HepG2 (cell line): ENCODE results near the gene UGCG. TPM values are rescaled to one million over a fixed set of nuclear protein-coding genes. Genes with fewer than 3 reads are reported as not detected.

Experiments
- ATAC-seq: fragments of 200-7000 bp; cut with Tn5 transposase; 3 replicates; pipeline ENCODE4 v1.9.1; 2020; ENCODE audit warnings: mild to moderate bottlenecking, moderate library complexity
- BruUV-seq: library from RNA; stranded (reverse); fragments of 400-500 nt; replicated peaks from 2 replicates; lab custom pipeline; 2021; lab: Mats Ljungman, UMichigan
- CTCF ChIA-PET: fragments of 300-600 bp; formaldehyde crosslinking; extraction: SDS; loops from one replicate; lab custom pipeline; 2021; ENCODE audit warnings: low total read pairs, inconsistent platforms, low intra/inter-chr PET ratio; lab: Yijun Ruan, JAX
- POLR2A ChIA-PET: fragments of 350-600 bp; sonication (Branson Sonifier 250); formaldehyde crosslinking; loops from one replicate; lab custom pipeline; 2020; ENCODE audit warnings: antibody characterized with exemption, inconsistent platforms; lab: Yijun Ruan, JAX
- DNase-seq: peaks from one replicate; pipeline ENCODE4 v3.0.0-alpha.2; 2015; ENCODE audit warnings: low spot score
- FAIRE-seq: peaks from 3 replicates; lab custom pipeline; 2011; peaks lifted over from hg19 to GRCh38; lab: Jason Lieb, UNC
- H2AFZ ChIP-seq: one replicate; pipeline ENCODE4 v1.6.1; 2011; ENCODE audit warnings: low read length, inconsistent platforms
- H3K27ac ChIP-seq: fragments of 300-600 bp; 3 replicates; pipeline ENCODE4 v1.8.0; 2011; ENCODE audit warnings: mixed run types, mild to moderate bottlenecking, mixed read lengths, low read length, inconsistent platforms; ENCODE audit not compliant: insufficient read depth; ENCODE audit errors: extremely low read length
- H3K27me3 ChIP-seq, 2 experiments: fragments of 200-600 bp in 1 of 2; 2 replicates in 1 of 2; 3 replicates in 1 of 2; pipeline versions ENCODE4 v1.6.0 to v1.8.0; 2011; ENCODE audit warnings: low read length in 2 of 2, mild to moderate bottlenecking in 2 of 2, moderate library complexity in 2 of 2, inconsistent platforms in 1 of 2; ENCODE audit not compliant: insufficient read depth in 2 of 2, control insufficient read depth in 1 of 2
- H3K36me3 ChIP-seq, 2 experiments: fragments of 200-600 bp in 1 of 2; replicated peaks in 1 of 2; 2 replicates in 1 of 2; 3 replicates in 1 of 2; pipeline versions ENCODE4 v1.5.1 to v1.8.0; 2011; ENCODE audit warnings: low read length in 2 of 2, inconsistent platforms in 1 of 2; ENCODE audit not compliant: insufficient read depth in 2 of 2, control insufficient read depth in 1 of 2
- H3K4me1 ChIP-seq: 2 replicates; pipeline ENCODE4 v1.5.1; 2012; ENCODE audit warnings: low read length, inconsistent platforms; ENCODE audit not compliant: insufficient read depth
- H3K4me2 ChIP-seq: 2 replicates; pipeline ENCODE4 v1.6.0; 2011; ENCODE audit warnings: low read depth, low read length, inconsistent platforms
- H3K4me3 ChIP-seq, 3 experiments: fragments of 200-600 bp in 1 of 3; sonication (generic), shearing (Covaris generic) in 1 of 3; replicated peaks in 1 of 3; 2 replicates each; pipeline ENCODE4 v1.5.1; 2011 to 2016; ENCODE audit warnings: low read length in 3 of 3, inconsistent platforms in 2 of 3, low read depth in 2 of 3, mild to moderate bottlenecking in 2 of 3, control low read depth in 1 of 3, mixed read lengths in 1 of 3; ENCODE audit not compliant: insufficient read depth in 1 of 3
- H3K79me2 ChIP-seq: one replicate; pipeline ENCODE4 v1.6.1; 2011; ENCODE audit warnings: low read length, inconsistent platforms; ENCODE audit not compliant: insufficient read depth
- H3K9ac ChIP-seq: 2 replicates; pipeline ENCODE4 v1.6.0; 2011; ENCODE audit warnings: mild to moderate bottlenecking, low read depth, low read length, inconsistent platforms; ENCODE audit not compliant: insufficient read depth
- H3K9me3 ChIP-seq: 2 replicates; pipeline ENCODE4 v1.5.1; 2012; ENCODE audit warnings: mild to moderate bottlenecking, low read length
- H4K20me1 ChIP-seq: 2 replicates; pipeline ENCODE4 v1.6.0; 2011; ENCODE audit warnings: inconsistent platforms, mild to moderate bottlenecking, low read length, moderate library complexity; ENCODE audit not compliant: insufficient read depth
- GABPA ChIP-seq, 2 experiments: IDR thresholded peaks; 2 replicates each; pipeline ENCODE4 v1.6.1; 2011 to 2016; ENCODE audit warnings: low read depth in 2 of 2, low read length in 1 of 2, missing biosample characterization in 1 of 2, missing genetic modification characterization in 1 of 2
- ONECUT2 ChIP-seq: sonication (generic); formaldehyde crosslinking; IDR thresholded peaks from 2 replicates; pipeline ENCODE4 v1.4.0; 2020; ENCODE audit warnings: missing genetic modification reagents
- RCOR2 ChIP-seq: IDR thresholded peaks from 2 replicates; pipeline ENCODE4 v1.6.1; 2016; ENCODE audit warnings: missing biosample characterization, missing genetic modification reagents
- RFX5 ChIP-seq: IDR thresholded peaks from 2 replicates; pipeline ENCODE4 v1.6.1; 2011; ENCODE audit warnings: low read depth, low read length, improper control_type of control experiment
- ZIK1 ChIP-seq: sonication (generic); formaldehyde crosslinking; IDR thresholded peaks from 2 replicates; pipeline ENCODE4 v1.5.0; 2020; ENCODE audit warnings: mild to moderate bottlenecking, low read depth, missing genetic modification reagents, borderline replicate concordance
- ZNF282 ChIP-seq: fragments of 450-650 bp; IDR thresholded peaks from 2 replicates; pipeline ENCODE4 v1.6.1; 2018; ENCODE audit not compliant: partially characterized antibody
- ZNF382 ChIP-seq: sonication (generic); formaldehyde crosslinking; IDR thresholded peaks from 2 replicates; pipeline ENCODE4 v1.5.0; 2020; ENCODE audit warnings: missing genetic modification reagents, mild to moderate bottlenecking, borderline replicate concordance
- ZNF468 ChIP-seq: sonication (generic); formaldehyde crosslinking; IDR thresholded peaks from 2 replicates; pipeline ENCODE4 v1.8.0; 2022; ENCODE audit warnings: mild to moderate bottlenecking, moderate library complexity, missing genetic modification reagents
- ZNF780A ChIP-seq: sonication (generic); formaldehyde crosslinking; IDR thresholded peaks from 2 replicates; pipeline ENCODE4 v1.8.0; 2022; ENCODE audit warnings: mild to moderate bottlenecking, missing genetic modification reagents, moderate library complexity
- WGBS: methylation state at CpG from one replicate; pipeline ENCODE4 v1.1.6; 2017; ENCODE audit warnings: low lambda C conversion rate; 5-methylcytosine and 5-hydroxymethylcytosine counted together
- in situ Hi-C: cut with HindIII; loops from 2 replicates; pipeline ENCODE4 v1.10.0; 2017; ENCODE audit warnings: low pct_unique_long_range_greater_than_20kb; ENCODE audit not compliant: extremely low pct_ligation_motif_present
- intact Hi-C: fragments of 100-400 bp; cut with micrococcal nuclease; formaldehyde crosslinking; loops from one replicate; pipeline ENCODE4 v1.10.0; 2022; ENCODE audit not compliant: unreplicated experiment
- polyA plus RNA-seq, 8 experiments: library from polyadenylated mRNA; depleted of rRNA in 3 of 8; stranded (reverse) in 7 of 8; unstranded in 1 of 8; fragments of >200 nt; fragmentation: Illumina TruSeq in 4 of 8; extraction: Trizol in 4 of 8; gene quantifications; 2 replicates each; pipeline versions ENCODE4 v1.2.1 to v1.2.3, GENCODE V29; 2011 to 2016; ENCODE audit warnings: low read depth in 4 of 8, missing spikeins in 1 of 8, mixed read lengths in 1 of 8; ENCODE audit not compliant: insufficient read depth in 1 of 8
- total RNA-seq, 5 experiments: library from RNA; depleted of rRNA; stranded (reverse); fragments of >200 nt; fragmentation: Illumina TruSeq; extraction: Trizol; gene quantifications; 2 replicates each; pipeline ENCODE4 v1.2.3, GENCODE V29; 2016; ENCODE audit warnings: low read depth in 1 of 5
- TF ChIP-seq, protein P1 (sequence below): sonication (generic); IDR thresholded peaks from 2 replicates; pipeline ENCODE4 v1.6.1; 2016; ENCODE audit warnings: low read depth, borderline replicate concordance

The UGCG gene
- total and polyA plus RNA-seq, 2 of the 13 experiments (the other 11 are each of a cell fraction or from before 2014, with no cell fraction given), result 10.5 to 13.9 TPM

- POLR2A ChIA-PET, result no interaction called here
- DNase-seq, result no peak
- no peak for FAIRE-seq
- CTCF ChIA-PET, result no interaction called here
- no peaks in the 10 kb centered on the region for H3K9me3 ChIP-seq
- peaks cover 70% of the 10 kb centered on the region for H3K79me2 ChIP-seq
- H3K36me3 ChIP-seq, result no peaks in the 10 kb centered on the region
- ATAC-seq, result no peak
- 92% methylated on average over 3 of the region's 3 CpGs for WGBS
- intact Hi-C loops (no loop called here), in situ Hi-C loops (no loop called here)
- H3K9ac ChIP-seq, result no peak overlapping the region
- no peak overlapping the region for H2AFZ ChIP-seq
- no peaks in the 10 kb centered on the region for H3K27me3 ChIP-seq
- H3K4me3 ChIP-seq, result no peak overlapping the region
- no peak overlapping the region for H3K4me2 ChIP-seq
- H4K20me1 ChIP-seq, result no peaks in the 10 kb centered on the region; the same call in 1 of the 2 replicates
- BruUV-seq, result no TSS peak
- no peak for TF ChIP-seq ZIK1
- TF ChIP-seq RCOR2 (CRISPR knock-in tag), result no peak
- no peak for TF ChIP-seq ZNF382 (CRISPR knock-in tag)
- TF ChIP-seq ZNF282, result no peak
- TF ChIP-seq RFX5, result no peak
- no peak for TF ChIP-seq ONECUT2 (CRISPR knock-in tag)
- no peak for TF ChIP-seq ZNF468 (CRISPR knock-in tag)
- TF ChIP-seq, protein P1, sequence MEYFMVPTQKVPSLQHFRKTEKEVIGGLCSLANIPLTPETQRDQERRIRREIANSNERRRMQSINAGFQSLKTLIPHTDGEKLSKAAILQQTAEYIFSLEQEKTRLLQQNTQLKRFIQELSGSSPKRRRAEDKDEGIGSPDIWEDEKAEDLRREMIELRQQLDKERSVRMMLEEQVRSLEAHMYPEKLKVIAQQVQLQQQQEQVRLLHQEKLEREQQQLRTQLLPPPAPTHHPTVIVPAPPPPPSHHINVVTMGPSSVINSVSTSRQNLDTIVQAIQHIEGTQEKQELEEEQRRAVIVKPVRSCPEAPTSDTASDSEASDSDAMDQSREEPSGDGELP, result no peak
- TF ChIP-seq ZNF780A (CRISPR knock-in tag), result no peak
- no peak for TF ChIP-seq GABPA (IDR thresholded peaks at IDR 0.05; ENCODE audit: low read depth, low read length)
- no peak for TF ChIP-seq GABPA (CRISPR knock-in tag; IDR thresholded peaks at IDR 0.05; ENCODE audit: low read depth)
- no peak overlapping the region for H3K27ac ChIP-seq
- H3K4me1 ChIP-seq, result peaks cover 8% of the 10 kb centered on the region
These were observed 12.8 kb downstream of the UGCG start for GRCh38 chr9:111909444-111909843.
